NCI-H2029 treated with DMSO at 0.1 percent for 48 hours (cell line): Measurements from ENCODE around the gene DLGAP1.
"Not testable (repeated sequence)": the region's sequence is repeated elsewhere in the genome, so short reads cannot be mapped to it uniquely, and the experiment has no call there.

Source experiments
- DNase-seq: peaks from one replicate; lab custom pipeline; 2025; lab: John Stamatoyannopoulos, UW

DLGAP1 gene

GRCh38 chr18:3584897-3585460 lies 870.1 kb downstream of the DLGAP1 start:
- no peak for DNase-seq

GRCh38 chr18:3584266-3584861 lies 870.7 kb downstream of the DLGAP1 start:
- DNase-seq, result no peak

- no peak for DNase-seq
Observed at GRCh38 chr18:3583873-3584247, 871.2 kb downstream of the DLGAP1 start.

- DNase-seq, result not testable (repeated sequence)
Observed at GRCh38 chr18:3583106-3583872, 871.8 kb downstream of the DLGAP1 start.

- no peak for DNase-seq
Observed at GRCh38 chr18:3581890-3582289, 873.2 kb downstream of the DLGAP1 start.

GRCh38 chr18:3580523-3581025 lies 874.5 kb downstream of the DLGAP1 start:
- DNase-seq, result not testable (repeated sequence)

GRCh38 chr18:3579701-3580100 lies 875.4 kb downstream of the DLGAP1 start:
- no peak for DNase-seq

- DNase-seq, result no peak
Observed at GRCh38 chr18:3578621-3579020, 876.5 kb downstream of the DLGAP1 start.

GRCh38 chr18:3577281-3577855 lies 877.7 kb downstream of the DLGAP1 start:
- no peak for DNase-seq

- DNase-seq, result no peak
Observed at GRCh38 chr18:3572761-3573160, 882.3 kb downstream of the DLGAP1 start.

- no peak for DNase-seq
Observed at GRCh38 chr18:3566851-3567250, 888.3 kb downstream of the DLGAP1 start.

- no peak for DNase-seq
Observed at GRCh38 chr18:3560755-3561154, 894.4 kb downstream of the DLGAP1 start.

GRCh38 chr18:3554811-3555427 lies 900.2 kb downstream of the DLGAP1 start:
- DNase-seq, result no peak

- no peak for DNase-seq
Observed at GRCh38 chr18:3554091-3554601, 901.0 kb downstream of the DLGAP1 start.

GRCh38 chr18:3552305-3552704 lies 902.8 kb downstream of the DLGAP1 start:
- no peak for DNase-seq

GRCh38 chr18:3547891-3548615 lies 907.1 kb downstream of the DLGAP1 start:
- no peak for DNase-seq

- DNase-seq, result no peak
Observed at GRCh38 chr18:3546106-3546505, 909.0 kb downstream of the DLGAP1 start.

- no peak for DNase-seq
Observed at GRCh38 chr18:3544537-3544936, 910.6 kb downstream of the DLGAP1 start.

- DNase-seq, result no peak
Observed at GRCh38 chr18:3541549-3542386, 913.3 kb downstream of the DLGAP1 start.

GRCh38 chr18:3540805-3541548 lies 914.1 kb downstream of the DLGAP1 start:
- no peak for DNase-seq
